GM18867 (cell line): ENCODE results near the gene RAD51B.

ENCODE experiments used
- ATAC-seq: cut with Tn5 transposase; IDR thresholded peaks from one replicate; pipeline ENCODE4 v1.9.1; 2021; ENCODE audit warnings: mild to moderate bottlenecking, moderate library complexity; ENCODE audit not compliant: unreplicated experiment

Gene RAD51B

GRCh38 chr14:68665792-68666204, 846.2 kb downstream of the RAD51B start:
- no peak for ATAC-seq

GRCh38 chr14:68666236-68666635, 846.7 kb downstream of the RAD51B start:
- no peak for ATAC-seq

GRCh38 chr14:68666899-68667298, 847.3 kb downstream of the RAD51B start:
- ATAC-seq: no peak

GRCh38 chr14:68667313-68667791, 847.8 kb downstream of the RAD51B start:
- ATAC-seq: no peak

- no peak for ATAC-seq
These were observed 848.4 kb downstream of the RAD51B start for GRCh38 chr14:68668028-68668427.

- ATAC-seq: no peak
These were observed 849.0 kb downstream of the RAD51B start for GRCh38 chr14:68668531-68668930.

GRCh38 chr14:68669111-68669511, 849.5 kb downstream of the RAD51B start:
- ATAC-seq: no peak

GRCh38 chr14:68669603-68670358, 850.2 kb downstream of the RAD51B start:
- ATAC-seq: no peak

GRCh38 chr14:68670359-68670715, 850.8 kb downstream of the RAD51B start:
- ATAC-seq: no peak

GRCh38 chr14:68671909-68672308, 852.3 kb downstream of the RAD51B start:
- no peak for ATAC-seq

GRCh38 chr14:68672609-68673285, 853.2 kb downstream of the RAD51B start:
- no peak for ATAC-seq

GRCh38 chr14:68673464-68673863, 853.9 kb downstream of the RAD51B start:
- ATAC-seq: no peak

GRCh38 chr14:68674538-68675232, 855.1 kb downstream of the RAD51B start:
- ATAC-seq: no peak

GRCh38 chr14:68675233-68675577, 855.6 kb downstream of the RAD51B start:
- no peak for ATAC-seq

- ATAC-seq: no peak
These were observed 856.9 kb downstream of the RAD51B start for GRCh38 chr14:68676511-68676943.

GRCh38 chr14:68677476-68677875, 857.9 kb downstream of the RAD51B start:
- no peak for ATAC-seq

GRCh38 chr14:68677901-68678300, 858.3 kb downstream of the RAD51B start:
- ATAC-seq: no peak

GRCh38 chr14:68678471-68678870, 858.9 kb downstream of the RAD51B start:
- ATAC-seq: no peak

GRCh38 chr14:68679301-68679700, 859.7 kb downstream of the RAD51B start:
- no peak for ATAC-seq

GRCh38 chr14:68679746-68680467, 860.3 kb downstream of the RAD51B start:
- no peak for ATAC-seq

GRCh38 chr14:68680541-68681051, 861.0 kb downstream of the RAD51B start:
- no peak for ATAC-seq
